ENCODE measurements around the gene LEUTX.

GRCh38 chr19:39824143-39825092 lies 45.8 kb downstream of the LEUTX start:
- no peak for TF ChIP-seq CTCF (IDR thresholded peaks at IDR 0.05)
- no peak; the same call in 1 of the 2 replicates for TF ChIP-seq SMC3 (IDR thresholded peaks at IDR 0.05; ENCODE audit: low read depth, low read length)
- no peak for TF ChIP-seq USF1 (IDR thresholded peaks at IDR 0.05; ENCODE audit: borderline replicate concordance, low read depth)
- TF ChIP-seq POLR2AphosphoS5 (IDR thresholded peaks at IDR 0.05; ENCODE audit: low read depth, low read length), result peak; percentile 93
- TF ChIP-seq USF2 (IDR thresholded peaks at IDR 0.05; ENCODE audit: borderline replicate concordance, low read depth, low read length), result no peak
